Activated CD4-positive, CD25-positive, alpha-beta regulatory T cell treated with anti-CD3 and anti-CD28 coated beads, Interleukin-2, amount 50 U/mL, for 16 hours (primary cell): ENCODE measurements around the gene SLC38A8.

Source experiments
- DNase-seq: peaks from one replicate; pipeline ENCODE4 v3.0.0-alpha.2; 2020; ENCODE audit warnings: low read depth, low spot score

The SLC38A8 gene

GRCh38 chr16:84048871-84049270 is 6.3 kb upstream of the SLC38A8 start:
- no peak for DNase-seq

GRCh38 chr16:84048270-84048669 is 5.7 kb upstream of the SLC38A8 start:
- no peak for DNase-seq

- no peak for DNase-seq
Measured at GRCh38 chr16:84047626-84048025, 5.0 kb upstream of the SLC38A8 start.

- DNase-seq, result no peak
Measured at GRCh38 chr16:84047206-84047605, 4.6 kb upstream of the SLC38A8 start.

GRCh38 chr16:84045818-84046470 is 3.3 kb upstream of the SLC38A8 start:
- no peak for DNase-seq

GRCh38 chr16:84045001-84045817 is 2.6 kb upstream of the SLC38A8 start:
- DNase-seq, result no peak

- no peak for DNase-seq
Measured at GRCh38 chr16:84044118-84044488, 1.5 kb upstream of the SLC38A8 start.

GRCh38 chr16:84043486-84044117 is 1.0 kb upstream of the SLC38A8 start:
- no peak for DNase-seq

GRCh38 chr16:84042879-84043485 is 387 bp upstream of the SLC38A8 start:
- no peak for DNase-seq

GRCh38 chr16:84041881-84042280 is 714 bp downstream of the SLC38A8 start:
- no peak for DNase-seq

GRCh38 chr16:84040823-84041820 is 1.5 kb downstream of the SLC38A8 start:
- DNase-seq, result no peak

GRCh38 chr16:84040226-84040822 is 2.3 kb downstream of the SLC38A8 start:
- DNase-seq, result no peak

GRCh38 chr16:84039696-84040095 is 2.9 kb downstream of the SLC38A8 start:
- no peak for DNase-seq

- DNase-seq, result no peak
Measured at GRCh38 chr16:84038469-84038868, 4.1 kb downstream of the SLC38A8 start.

GRCh38 chr16:84036982-84037425 is 5.6 kb downstream of the SLC38A8 start:
- DNase-seq, result no peak

GRCh38 chr16:84036131-84036530 is 6.5 kb downstream of the SLC38A8 start:
- DNase-seq, result no peak

- DNase-seq, result no peak
Measured at GRCh38 chr16:84034516-84034915, 8.1 kb downstream of the SLC38A8 start.

- no peak for DNase-seq
Measured at GRCh38 chr16:84033251-84034195, 9.1 kb downstream of the SLC38A8 start.

GRCh38 chr16:84032458-84033178 is 10.0 kb downstream of the SLC38A8 start:
- no peak for DNase-seq
